Mesothelial cell of epicardium (in vitro differentiated cells): ENCODE measurements around the gene ZDHHC19. TPM values are rescaled to one million over a fixed set of nuclear protein-coding genes. Genes with fewer than 3 reads are reported as not detected.
"Not testable (repeated sequence)": the region's sequence is repeated elsewhere in the genome, so short reads cannot be mapped to it uniquely, and the experiment has no call there.

Experiments used
- DNase-seq, 2 experiments: peaks; one replicate each; pipeline ENCODE4 v3.0.0; 2021; ENCODE audit warnings: low spot score in 2 of 2; ENCODE audit not compliant: unreplicated experiment in 2 of 2
- H3K27ac Mint-ChIP-seq: 2 replicates; pipeline ENCODE4 v1.8.0; 2021; ENCODE audit warnings: mixed read lengths
- H3K27me3 Mint-ChIP-seq: 2 replicates; pipeline ENCODE4 v1.8.0; 2021; ENCODE audit warnings: low read depth, mixed read lengths
- H3K36me3 Mint-ChIP-seq: 2 replicates; pipeline ENCODE4 v1.8.0; 2021; ENCODE audit warnings: mixed read lengths
- H3K4me1 Mint-ChIP-seq: 2 replicates; pipeline ENCODE4 v1.8.0; 2021; ENCODE audit warnings: mixed read lengths
- H3K4me3 Mint-ChIP-seq: 2 replicates; pipeline ENCODE4 v1.8.0; 2021; ENCODE audit warnings: mild to moderate bottlenecking, moderate library complexity, mixed read lengths
- H3K9me3 Mint-ChIP-seq: 2 replicates; pipeline ENCODE4 v1.8.0; 2021; ENCODE audit warnings: mixed read lengths
- CTCF ChIP-seq: fragments of 200-600 bp; sonication (generic); IDR thresholded peaks from one replicate; pipeline ENCODE4 v1.5.0; 2021; ENCODE audit warnings: antibody characterized with exemption; ENCODE audit not compliant: unreplicated experiment
- total RNA-seq: library from RNA; stranded (reverse); gene quantifications from 3 replicates; pipeline ENCODE4 v1.2.1, GENCODE V29; 2021

The ZDHHC19 gene
- total RNA-seq, 1 donor from 2014 or later, result 0.34 TPM

- peaks cover 2% of the 10 kb centered on the region for H3K9me3 Mint-ChIP-seq
- H3K36me3 Mint-ChIP-seq, result no peaks in the 10 kb centered on the region
- no peaks in the 10 kb centered on the region for H3K4me1 Mint-ChIP-seq
- DNase-seq, result no peak
- no peak overlapping the region for H3K27ac Mint-ChIP-seq
- H3K27me3 Mint-ChIP-seq, result no peaks in the 10 kb centered on the region
- no peak overlapping the region for H3K4me3 Mint-ChIP-seq
- no peak for TF ChIP-seq CTCF
These were observed 45.4 kb downstream of the ZDHHC19 start for GRCh38 chr3:196165850-196166249.

DNA sequence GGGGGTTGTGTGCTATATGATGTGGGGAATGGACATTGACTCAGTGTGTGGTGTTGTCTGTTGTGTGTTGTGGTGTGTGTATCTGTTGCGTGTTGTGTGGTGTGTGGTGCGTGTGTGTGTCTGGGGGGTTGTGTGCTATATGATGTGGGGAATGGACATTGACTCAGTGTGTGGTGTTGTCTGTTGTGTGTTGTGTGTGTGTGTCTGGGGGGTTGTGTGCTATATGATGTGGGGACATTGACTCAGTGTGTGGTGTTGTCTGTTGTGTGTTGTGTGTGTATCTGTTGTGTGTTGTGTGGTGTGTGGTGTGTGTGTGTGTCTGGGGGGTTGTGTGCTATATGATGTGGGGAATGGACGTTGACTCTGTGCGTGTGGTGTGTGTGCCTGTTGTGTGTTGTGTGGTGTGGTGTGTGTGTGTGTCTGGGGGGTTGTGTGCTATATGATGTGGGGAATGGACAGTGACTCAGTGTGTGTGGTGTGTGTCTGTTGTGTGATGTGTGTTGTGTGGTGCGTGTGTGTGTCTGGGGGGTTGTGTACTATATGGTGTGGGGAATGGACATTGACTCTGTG, 46.1 kb downstream of the ZDHHC19 start:
- H3K4me1 Mint-ChIP-seq, result not testable (repeated sequence)

GRCh38 chr3:196164576-196164975, 46.6 kb downstream of the ZDHHC19 start:
- Mint-ChIP-seq H3K4me1 (no peaks in the 10 kb centered on the region), H3K9me3 (no peaks in the 10 kb centered on the region), H3K27ac (no peak overlapping the region), H3K4me3 (no peak overlapping the region), H3K27me3 (no peaks in the 10 kb centered on the region), H3K36me3 (no peaks in the 10 kb centered on the region)
- DNase-seq, result no peak
- no peak for TF ChIP-seq CTCF

More for the DNA sequence above, 46.1 kb downstream of the ZDHHC19 start:
- H3K9me3 Mint-ChIP-seq, H3K27me3 Mint-ChIP-seq, DNase-seq, H3K27ac Mint-ChIP-seq, H3K4me3 Mint-ChIP-seq, H3K36me3 Mint-ChIP-seq: not testable (repeated sequence)

DNA sequence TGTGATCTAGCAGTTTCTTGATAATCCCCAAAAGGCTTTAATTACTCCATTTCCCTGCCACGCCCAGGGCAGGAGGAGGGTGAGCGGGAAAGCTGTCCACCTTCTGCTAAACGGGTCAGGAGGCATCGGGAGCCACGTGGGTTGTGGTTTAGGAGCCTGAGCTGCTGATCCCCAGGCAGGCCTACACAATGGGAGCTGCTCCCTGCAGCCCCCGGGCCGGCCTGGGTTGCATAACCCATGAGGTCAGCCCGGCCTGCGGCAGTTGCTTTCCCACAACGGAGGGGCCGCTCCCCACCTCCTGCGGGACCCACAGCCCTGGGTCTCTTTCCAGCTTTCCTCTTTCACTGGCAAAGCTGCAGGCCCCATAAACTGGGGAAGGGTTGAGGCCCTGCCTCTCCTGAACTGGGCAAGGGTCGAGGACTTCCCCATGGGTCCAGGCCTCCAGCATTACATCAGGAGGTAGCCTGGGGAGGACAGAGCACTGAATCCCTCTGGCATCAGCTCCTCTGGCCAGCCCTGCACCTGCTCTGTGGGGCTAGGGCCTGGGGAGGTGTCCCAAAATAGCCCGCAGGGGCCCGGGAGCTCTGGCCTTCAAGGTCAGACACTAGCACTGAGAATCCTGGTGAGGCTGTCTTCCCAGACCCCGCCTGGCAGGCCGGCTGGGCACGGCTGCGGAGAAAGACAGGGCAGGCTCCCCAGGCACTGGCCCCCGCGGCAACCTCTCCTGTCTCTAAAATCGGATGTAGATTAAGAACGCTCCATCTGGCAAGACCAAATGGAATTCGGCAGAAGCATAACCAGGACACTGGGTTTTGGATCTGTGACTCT, 47.3 kb downstream of the ZDHHC19 start:
- Mint-ChIP-seq H3K9me3 (no peaks in the 10 kb centered on the region), H3K4me1 (no peaks in the 10 kb centered on the region), H3K36me3 (no peaks in the 10 kb centered on the region), H3K27ac (no peak overlapping the region), H3K4me3 (no peak overlapping the region), H3K27me3 (no peaks in the 10 kb centered on the region)
- DNase-seq, result no peak
- TF ChIP-seq CTCF, result no peak

DNA sequence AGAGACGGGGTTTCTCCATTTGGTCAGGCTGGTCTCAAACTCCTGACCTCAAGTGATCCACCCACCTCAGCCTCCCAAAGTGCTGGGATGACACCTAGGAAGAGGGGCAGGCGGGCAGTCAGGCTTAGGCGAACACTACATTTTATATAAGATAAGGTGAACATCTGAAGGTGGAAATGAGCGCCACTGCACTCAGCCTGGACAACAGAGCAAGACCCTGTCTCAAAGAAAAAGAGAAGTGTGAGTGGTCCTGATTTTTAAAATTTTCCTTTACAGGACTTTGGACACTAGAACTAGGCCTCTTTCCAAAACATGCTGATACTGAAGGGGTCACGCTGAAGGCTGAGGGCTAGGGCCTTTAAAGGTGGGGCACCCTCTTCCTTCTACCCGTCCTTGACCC, 48.0 kb downstream of the ZDHHC19 start:
- H3K4me1 Mint-ChIP-seq, result no peaks in the 10 kb centered on the region
- no peak for DNase-seq

More for the DNA sequence above, 48.0 kb downstream of the ZDHHC19 start:
- no peak overlapping the region for H3K27ac Mint-ChIP-seq
- no peaks in the 10 kb centered on the region for H3K36me3 Mint-ChIP-seq
- TF ChIP-seq CTCF, result no peak
- no peak overlapping the region for H3K4me3 Mint-ChIP-seq
- no peaks in the 10 kb centered on the region for H3K27me3 Mint-ChIP-seq
- H3K9me3 Mint-ChIP-seq, result no peaks in the 10 kb centered on the region
